ENCODE measurements around the gene DIDO1.

Gene DIDO1

GRCh38 chr20:62926229-62927127 is at the start of gene DIDO1:
Gene DIDO1 (minus strand): TSS chr20:62926505.
- peak; percentile 86 for DNase-seq

- DNase-seq: no peak
These were observed 49.0 kb upstream of the DIDO1 start for GRCh38 chr20:62975251-62975760.

DNA sequence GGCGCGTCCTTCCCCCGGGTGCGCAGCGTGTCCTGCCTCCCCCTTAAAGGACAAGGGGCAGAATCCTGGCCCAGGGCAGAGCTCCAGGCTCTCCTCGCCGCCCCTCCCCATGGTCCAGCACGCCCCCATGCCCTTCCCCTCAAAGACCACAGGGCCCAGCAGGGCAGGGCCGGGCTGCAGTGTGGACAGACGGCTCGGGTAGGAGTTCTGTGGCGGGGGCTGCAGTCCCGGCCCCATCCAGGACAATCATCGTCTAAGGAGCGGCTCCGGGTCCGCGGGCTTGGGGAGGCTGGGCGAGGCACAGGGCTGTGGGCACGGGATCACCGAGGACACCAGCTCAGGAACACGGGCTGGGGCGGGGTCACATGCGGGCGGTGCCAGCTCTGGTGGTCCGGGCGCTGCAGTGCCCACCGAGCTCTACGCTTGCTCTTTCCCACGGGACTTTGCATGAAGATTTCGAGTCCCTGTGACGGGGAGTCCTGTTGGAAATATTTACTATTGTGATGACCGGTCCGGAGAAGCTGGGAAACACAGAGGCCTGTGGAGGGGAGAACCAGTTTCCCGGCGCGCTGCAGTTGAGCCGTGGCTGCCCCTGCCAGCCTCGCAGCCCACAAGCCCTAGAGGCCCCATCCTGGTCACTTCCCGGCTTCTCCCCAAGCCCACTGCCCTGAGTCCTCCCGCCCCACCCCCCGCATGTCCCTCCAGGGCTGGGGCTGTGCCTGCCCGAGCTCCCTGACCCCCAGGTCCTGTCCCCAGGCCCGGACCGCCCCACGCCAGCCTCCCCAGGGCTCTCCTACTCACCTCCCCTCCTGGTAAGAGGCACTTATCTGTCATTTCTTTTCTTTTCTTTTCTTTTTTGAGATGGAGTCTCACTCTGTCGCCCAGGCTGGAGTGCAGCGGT is 46.8 kb upstream of the DIDO1 start:
- no peak for DNase-seq

DNA sequence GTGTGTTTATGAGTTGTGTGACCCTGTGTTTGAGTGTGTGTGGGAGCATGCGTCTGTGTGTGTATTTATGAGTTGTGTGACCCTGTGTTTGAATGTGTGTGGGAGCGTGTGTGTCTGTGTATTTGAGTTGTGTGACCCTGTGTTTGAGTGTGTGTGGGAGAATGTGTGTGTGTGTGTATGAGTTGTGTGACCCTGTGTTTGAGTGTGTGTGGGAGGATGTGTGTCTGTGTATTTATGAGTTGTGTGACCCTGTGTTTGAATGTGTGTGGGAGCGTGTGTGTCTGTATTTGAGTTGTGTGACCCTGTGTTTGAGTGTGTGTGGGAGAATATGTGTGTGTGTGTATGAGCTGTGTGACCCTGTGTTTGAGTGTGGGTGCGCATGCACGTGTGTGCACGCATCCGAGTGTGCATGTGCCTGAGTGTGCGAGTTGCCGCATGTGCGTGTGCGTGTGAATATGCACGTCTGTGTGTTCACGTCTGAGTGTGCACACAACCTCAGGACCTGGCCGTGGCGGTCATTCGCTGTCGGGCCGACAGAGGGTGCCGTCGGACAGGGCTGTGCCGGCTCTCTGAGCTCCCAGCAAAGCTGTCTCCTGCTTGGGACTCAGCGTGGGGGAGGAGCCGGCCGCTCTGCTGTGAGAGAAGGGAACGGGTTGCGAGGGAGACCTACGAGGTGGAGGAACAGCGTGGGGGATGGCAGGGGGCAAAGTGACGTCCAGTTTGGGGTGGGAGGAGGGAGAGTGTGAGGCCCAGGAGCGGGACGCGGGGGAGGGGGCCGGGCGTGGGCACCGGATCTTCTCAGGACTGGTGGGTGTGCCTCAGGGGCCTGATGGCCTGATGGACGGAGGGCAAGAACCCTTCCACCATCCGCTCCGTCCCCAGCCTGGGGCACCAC is 45.9 kb upstream of the DIDO1 start:
- peak; percentile 70 for DNase-seq

DNA sequence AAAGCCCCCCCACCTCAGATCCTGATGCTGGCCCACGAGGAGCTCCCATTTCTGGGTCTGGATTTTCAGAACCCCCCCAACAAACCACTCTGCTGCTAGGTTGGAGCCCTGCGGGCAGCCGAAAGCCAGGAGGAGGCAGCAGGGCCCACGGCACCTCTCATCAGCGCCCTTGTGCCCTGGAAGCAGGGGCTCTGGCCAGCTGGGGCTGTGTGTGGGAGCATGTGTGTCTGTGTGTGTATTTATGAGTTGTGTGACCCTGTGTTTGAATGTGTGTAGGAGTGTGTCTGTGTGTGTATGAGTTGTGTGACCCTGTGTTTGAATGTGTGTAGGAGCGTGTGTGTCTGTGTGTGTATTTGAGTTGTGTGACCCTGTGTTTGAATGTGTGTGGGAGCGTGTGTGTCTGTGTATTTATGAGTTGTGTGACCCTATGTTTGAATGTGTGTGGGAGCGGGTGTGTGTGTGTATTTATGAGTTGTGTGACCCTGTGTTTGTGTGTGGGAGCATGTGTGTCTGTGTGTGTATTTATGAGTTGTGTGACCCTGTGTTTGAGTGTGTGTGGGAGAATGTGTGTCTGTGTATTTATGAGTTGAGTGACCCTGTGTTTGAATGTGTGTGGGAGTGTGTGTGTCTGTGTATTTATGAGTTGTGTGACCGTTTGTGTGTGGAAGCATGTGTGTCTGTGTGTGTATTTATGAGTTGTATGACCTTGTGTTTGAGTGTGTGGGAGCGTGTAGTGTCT is 45.1 kb upstream of the DIDO1 start:
- no peak for DNase-seq

DNA sequence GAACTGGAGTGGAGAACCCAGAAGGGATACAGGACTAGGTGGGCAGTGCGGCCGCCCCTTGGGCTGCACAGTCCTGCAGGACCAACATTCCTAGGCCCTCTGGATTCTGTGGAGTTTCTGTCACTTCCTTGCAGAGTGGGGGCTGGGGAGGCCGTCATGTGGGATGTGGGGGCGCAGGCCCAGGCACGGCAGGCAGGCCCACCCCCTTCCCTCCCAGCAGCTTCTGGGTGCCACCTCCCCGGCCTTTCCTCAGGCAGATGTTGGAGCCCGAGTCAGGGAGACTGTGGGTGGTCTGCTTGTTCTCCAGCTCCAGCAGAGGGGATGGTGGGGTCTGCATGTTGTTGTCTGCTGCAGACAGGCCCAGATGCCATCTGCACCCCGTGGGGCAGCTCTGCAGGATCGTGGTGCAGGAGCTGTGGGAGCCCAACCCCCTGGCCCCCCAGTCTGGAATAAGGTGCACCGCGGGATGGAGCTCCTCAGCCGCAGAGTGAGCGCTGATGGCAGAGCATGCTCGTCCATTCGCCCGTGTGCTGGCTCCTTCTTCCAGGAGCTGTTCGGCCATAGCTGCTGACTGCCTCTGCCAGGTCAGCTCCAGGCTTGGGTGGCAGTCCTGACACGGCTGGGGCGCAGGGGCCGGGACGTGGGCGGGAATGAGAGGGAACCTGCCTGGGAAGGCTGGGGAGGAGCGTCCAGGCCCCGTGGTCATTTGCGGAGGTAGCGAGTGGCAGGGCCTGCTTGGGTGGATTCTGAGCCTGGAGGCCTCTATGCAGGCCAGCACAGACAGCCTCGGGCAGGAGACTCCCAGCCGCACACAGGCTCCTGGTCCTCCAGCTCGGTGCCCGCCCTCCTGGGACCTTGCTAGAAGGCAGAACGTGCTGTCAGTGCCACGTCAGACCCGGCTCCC is 44.3 kb upstream of the DIDO1 start:
- no peak for DNase-seq

DNA sequence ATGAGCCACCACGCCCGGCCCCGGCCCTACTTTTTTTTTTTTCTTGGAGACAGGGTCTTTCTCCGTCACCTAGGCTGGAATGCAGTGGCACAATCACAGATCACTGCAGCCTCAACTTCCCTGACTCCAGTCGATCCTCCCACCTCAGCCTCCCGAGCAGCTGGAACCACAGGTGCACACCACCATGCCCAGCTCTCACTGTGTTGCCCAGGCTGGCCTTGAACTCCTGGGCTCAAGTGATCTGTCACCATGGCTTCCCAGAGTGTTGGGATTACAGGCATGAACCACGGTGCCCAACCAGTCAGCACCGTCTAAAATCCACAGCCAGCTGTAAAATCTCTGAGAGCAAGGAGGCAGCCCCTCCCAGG is 43.6 kb upstream of the DIDO1 start:
- DNase-seq: no peak

DNA sequence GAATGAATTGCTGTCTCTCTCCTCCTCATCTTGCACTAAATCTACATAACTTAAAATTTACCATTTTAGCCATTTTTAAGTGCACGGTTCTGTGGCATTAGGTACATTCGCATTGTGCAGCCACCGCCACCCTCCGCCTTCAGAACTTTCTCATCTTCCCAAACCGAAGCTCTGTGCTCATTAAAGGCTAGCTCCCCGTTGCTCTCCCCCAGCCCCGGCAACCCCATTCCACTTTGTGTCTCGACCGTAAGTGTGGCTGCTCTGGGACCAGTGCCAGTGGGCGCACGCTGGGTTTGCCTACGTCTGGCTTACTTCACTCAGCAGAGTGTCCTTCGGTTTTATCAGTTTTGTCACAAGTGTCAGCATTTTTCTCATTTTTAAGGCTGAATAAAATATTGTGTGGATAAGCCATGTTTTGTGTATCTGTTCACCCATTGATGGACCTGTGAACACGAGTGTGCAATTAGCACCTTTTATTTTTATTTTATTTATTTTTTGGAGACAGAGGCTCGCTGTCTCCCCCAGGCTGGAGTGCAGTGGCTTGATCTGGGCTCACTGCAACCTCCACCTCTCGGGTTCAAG is 43.0 kb upstream of the DIDO1 start:
- DNase-seq: no peak

DNA sequence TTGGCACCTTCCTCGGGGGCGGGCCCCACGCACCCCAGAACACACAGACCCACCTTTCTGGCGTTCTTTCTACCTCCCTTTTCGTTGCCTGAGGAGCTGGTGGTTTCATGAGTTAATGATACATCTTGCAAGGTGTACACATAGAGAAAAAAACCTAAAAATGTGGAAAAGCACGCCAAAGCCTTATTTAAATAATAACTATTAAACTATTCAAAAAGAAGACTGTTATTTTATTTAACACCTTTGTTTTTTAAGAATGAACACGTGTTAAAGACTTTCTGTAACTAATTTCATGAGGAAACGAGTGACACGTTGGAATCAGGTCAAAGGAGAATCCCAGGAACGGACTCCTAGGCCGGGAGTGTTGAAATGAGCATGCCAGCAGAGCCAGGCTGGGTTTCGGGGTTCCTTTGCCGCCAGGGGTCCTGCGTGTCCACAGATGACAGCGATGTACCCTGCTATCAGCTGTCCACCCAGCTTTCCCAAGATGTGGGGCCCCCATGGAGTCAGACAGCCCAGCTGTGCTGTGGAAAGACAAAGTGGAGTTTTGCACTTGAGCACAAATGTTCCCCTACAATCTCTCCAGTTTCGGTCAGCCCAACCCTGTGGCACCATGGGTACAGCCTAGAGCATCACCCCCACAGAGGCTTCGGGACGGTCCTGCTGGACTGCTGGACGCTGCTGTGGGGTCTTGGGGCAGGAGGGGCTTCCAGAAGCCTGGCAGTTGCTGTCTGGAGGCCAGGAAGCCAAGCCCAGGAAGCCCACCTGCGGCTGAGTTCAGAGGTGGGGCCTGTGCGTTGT is 42.3 kb upstream of the DIDO1 start:
- no peak for DNase-seq

- DNase-seq: no peak
These were observed 41.5 kb upstream of the DIDO1 start for GRCh38 chr20:62967628-62968351.

GRCh38 chr20:62967149-62967501 is 40.8 kb upstream of the DIDO1 start:
- no peak for DNase-seq

- DNase-seq: no peak
These were observed 40.2 kb upstream of the DIDO1 start for GRCh38 chr20:62966212-62967148.

- DNase-seq: no peak
These were observed 39.1 kb upstream of the DIDO1 start for GRCh38 chr20:62965363-62965771.

DNA sequence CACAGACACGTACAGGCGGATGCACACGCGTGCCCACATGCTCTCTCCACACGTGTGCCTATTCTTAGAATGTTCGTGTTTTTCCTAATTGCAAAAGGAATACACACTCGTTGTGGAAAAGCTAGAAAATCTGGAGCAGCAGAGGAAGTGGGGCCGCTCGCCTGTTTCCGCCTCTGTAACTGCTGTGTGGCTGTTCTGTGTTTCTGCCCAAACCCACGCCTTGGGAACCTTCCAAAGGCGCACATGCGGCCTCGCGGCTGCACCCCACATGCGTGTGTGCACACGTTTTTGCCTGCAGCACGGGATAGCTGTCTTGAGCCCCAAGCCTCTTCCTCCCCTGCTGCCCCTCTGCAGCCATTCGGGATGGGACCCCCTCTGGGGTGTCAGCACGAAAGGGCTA is 38.4 kb upstream of the DIDO1 start:
- no peak for DNase-seq

DNA sequence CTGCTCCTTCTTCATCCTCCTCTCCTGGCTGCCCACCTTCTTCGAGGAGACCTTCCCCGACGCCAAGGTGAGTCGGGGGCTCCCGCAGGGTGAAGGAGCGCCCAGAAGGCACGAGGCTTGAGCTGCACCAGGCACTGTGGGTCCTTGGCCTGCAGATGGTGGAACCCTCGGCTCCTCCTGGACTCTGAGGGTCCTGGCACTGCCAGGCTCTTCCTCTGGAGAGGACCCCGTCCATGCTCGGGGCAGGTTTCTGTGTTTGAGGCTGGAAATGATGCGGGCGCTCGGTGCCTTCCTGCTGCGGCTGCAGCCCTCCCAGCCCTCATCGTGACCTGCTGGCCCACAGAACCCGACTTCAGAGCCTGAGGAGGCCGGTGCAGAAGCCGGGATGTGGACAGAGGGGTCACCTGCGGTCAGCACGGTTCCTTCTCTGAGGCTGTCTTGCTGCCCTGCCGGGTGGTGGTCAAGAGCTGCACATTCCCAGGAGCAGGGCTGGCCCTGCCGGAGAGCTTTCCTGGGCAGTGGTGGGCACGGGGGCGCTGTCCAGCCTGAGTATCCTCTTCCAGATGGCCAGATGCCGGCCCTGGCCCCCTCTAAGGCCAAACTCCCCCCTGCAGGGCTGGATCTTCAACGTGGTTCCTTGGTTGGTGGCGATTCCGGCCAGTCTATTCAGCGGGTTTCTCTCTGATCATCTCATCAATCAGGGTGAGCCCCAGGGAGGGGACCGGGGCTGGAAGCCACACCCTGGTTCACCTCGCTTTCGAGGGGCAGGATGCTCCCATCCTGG is 37.5 kb upstream of the DIDO1 start:
- no peak for DNase-seq

GRCh38 chr20:62962891-62963613 is 36.7 kb upstream of the DIDO1 start:
- no peak for DNase-seq

Measured in NCI-H2029 (cell line).